Mesothelial cell of epicardium (in vitro differentiated cells): ENCODE results near the gene ACVRL1. TPM values are rescaled to one million over a fixed set of nuclear protein-coding genes. Genes with fewer than 3 reads are reported as not detected.
"Not testable (repeated sequence)": the region's sequence is repeated elsewhere in the genome, so short reads cannot be mapped to it uniquely, and the experiment has no call there.

Experiments used
- DNase-seq, 2 experiments: peaks; one replicate each; pipeline ENCODE4 v3.0.0; 2021; ENCODE audit warnings: low spot score in 2 of 2; ENCODE audit not compliant: unreplicated experiment in 2 of 2
- H3K27ac Mint-ChIP-seq: 2 replicates; pipeline ENCODE4 v1.8.0; 2021; ENCODE audit warnings: mixed read lengths
- H3K27me3 Mint-ChIP-seq: 2 replicates; pipeline ENCODE4 v1.8.0; 2021; ENCODE audit warnings: low read depth, mixed read lengths
- H3K36me3 Mint-ChIP-seq: 2 replicates; pipeline ENCODE4 v1.8.0; 2021; ENCODE audit warnings: mixed read lengths
- H3K4me1 Mint-ChIP-seq: 2 replicates; pipeline ENCODE4 v1.8.0; 2021; ENCODE audit warnings: mixed read lengths
- H3K4me3 Mint-ChIP-seq: 2 replicates; pipeline ENCODE4 v1.8.0; 2021; ENCODE audit warnings: mild to moderate bottlenecking, moderate library complexity, mixed read lengths
- H3K9me3 Mint-ChIP-seq: 2 replicates; pipeline ENCODE4 v1.8.0; 2021; ENCODE audit warnings: mixed read lengths
- total RNA-seq: library from RNA; stranded (reverse); gene quantifications from 3 replicates; pipeline ENCODE4 v1.2.1, GENCODE V29; 2021
- TF ChIP-seq, protein P1 (sequence below): fragments of 200-600 bp; sonication (generic); IDR thresholded peaks from one replicate; pipeline ENCODE4 v1.5.0; 2021; ENCODE audit warnings: antibody characterized with exemption; ENCODE audit not compliant: unreplicated experiment

The ACVRL1 gene
- total RNA-seq, 1 donor from 2014 or later, result not detected

DNA sequence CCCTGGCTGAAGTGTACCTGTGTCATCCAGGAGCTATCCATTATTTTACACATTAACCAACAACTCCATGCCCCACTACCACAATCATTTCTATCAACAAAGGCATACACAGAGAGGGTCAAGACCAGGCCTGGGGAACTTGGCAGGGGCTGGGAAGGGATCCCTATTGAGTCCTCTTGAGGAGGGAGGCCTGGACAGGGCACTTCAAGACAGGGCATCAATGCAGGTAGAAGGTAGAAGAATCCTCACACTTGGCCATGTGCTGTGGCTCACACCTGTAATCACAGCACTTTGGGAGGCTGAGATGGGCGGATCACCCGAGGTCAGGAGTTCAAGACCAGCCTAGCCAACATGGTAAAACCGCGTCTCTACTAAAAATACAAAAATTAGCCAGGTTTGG, 32.8 kb upstream of the ACVRL1 start:
- Mint-ChIP-seq H3K27ac (no peak overlapping the region), H3K4me3 (no peak overlapping the region), H3K27me3 (peaks cover 6% of the 10 kb centered on the region), H3K36me3 (no peaks in the 10 kb centered on the region), H3K9me3 (no peaks in the 10 kb centered on the region), H3K4me1 (peaks cover 34% of the 10 kb centered on the region)
- DNase-seq, result no peak
- TF ChIP-seq, protein P1, sequence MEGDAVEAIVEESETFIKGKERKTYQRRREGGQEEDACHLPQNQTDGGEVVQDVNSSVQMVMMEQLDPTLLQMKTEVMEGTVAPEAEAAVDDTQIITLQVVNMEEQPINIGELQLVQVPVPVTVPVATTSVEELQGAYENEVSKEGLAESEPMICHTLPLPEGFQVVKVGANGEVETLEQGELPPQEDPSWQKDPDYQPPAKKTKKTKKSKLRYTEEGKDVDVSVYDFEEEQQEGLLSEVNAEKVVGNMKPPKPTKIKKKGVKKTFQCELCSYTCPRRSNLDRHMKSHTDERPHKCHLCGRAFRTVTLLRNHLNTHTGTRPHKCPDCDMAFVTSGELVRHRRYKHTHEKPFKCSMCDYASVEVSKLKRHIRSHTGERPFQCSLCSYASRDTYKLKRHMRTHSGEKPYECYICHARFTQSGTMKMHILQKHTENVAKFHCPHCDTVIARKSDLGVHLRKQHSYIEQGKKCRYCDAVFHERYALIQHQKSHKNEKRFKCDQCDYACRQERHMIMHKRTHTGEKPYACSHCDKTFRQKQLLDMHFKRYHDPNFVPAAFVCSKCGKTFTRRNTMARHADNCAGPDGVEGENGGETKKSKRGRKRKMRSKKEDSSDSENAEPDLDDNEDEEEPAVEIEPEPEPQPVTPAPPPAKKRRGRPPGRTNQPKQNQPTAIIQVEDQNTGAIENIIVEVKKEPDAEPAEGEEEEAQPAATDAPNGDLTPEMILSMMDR, result no peak

DNA sequence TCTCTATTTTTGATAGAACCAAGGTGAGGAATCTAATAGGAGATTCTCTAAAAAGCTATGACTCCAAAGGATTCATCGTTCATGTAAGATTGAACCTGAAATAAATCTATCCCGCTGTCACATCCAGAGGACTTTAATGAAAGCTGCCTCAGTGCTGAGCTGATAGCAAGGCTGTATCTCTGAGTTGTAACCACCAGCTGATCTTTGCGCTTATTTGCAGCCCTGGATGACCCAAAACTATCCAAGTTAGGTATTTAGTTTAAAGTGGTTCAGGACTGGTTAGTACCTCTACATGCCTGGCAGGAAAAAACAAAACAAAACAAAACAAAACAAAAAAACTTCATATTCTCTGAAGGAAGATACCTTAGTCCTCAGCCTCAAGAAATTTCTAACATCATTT, 28.2 kb upstream of the ACVRL1 start:
- no peaks in the 10 kb centered on the region for H3K36me3 Mint-ChIP-seq
- no peak overlapping the region for H3K4me3 Mint-ChIP-seq
- H3K9me3 Mint-ChIP-seq, result no peaks in the 10 kb centered on the region
- peaks cover 3% of the 10 kb centered on the region for H3K4me1 Mint-ChIP-seq
- H3K27ac Mint-ChIP-seq, result no peak overlapping the region
- TF ChIP-seq, protein P1, result no peak
- no peaks in the 10 kb centered on the region for H3K27me3 Mint-ChIP-seq
- DNase-seq, result no peak

DNA sequence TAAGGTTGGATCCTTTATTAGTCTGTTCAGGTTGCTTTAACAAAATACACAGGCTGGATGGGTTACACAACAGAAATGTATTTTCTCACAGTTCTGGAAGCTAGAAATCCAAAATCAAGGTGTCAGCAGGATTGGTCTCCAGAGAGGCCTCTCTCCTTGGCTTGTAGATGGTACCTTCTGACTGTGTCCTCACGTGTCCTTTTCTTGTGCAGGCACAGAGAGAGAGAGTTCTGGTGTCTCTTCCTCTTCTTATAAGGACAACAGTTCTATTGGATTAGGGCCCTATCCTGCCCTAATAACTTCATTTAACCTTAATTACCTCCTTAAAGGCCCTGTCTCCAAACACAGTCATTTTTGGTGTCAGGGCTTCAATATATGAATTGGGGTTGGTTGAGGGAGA, 24.0 kb upstream of the ACVRL1 start:
- no peaks in the 10 kb centered on the region for H3K9me3 Mint-ChIP-seq
- H3K36me3 Mint-ChIP-seq, result no peaks in the 10 kb centered on the region
- H3K4me3 Mint-ChIP-seq, result no peak overlapping the region
- H3K27me3 Mint-ChIP-seq, result peaks cover 5% of the 10 kb centered on the region
- no peak overlapping the region for H3K27ac Mint-ChIP-seq
- no peak for DNase-seq
- TF ChIP-seq, protein P1, result no peak
- peaks cover 11% of the 10 kb centered on the region for H3K4me1 Mint-ChIP-seq

- TF ChIP-seq, protein P1, result no peak
- no peak overlapping the region for H3K27ac Mint-ChIP-seq
- no peak overlapping the region for H3K4me3 Mint-ChIP-seq
- DNase-seq, result no peak
- H3K9me3 Mint-ChIP-seq, result no peaks in the 10 kb centered on the region
- peaks cover 6% of the 10 kb centered on the region for H3K27me3 Mint-ChIP-seq
- H3K36me3 Mint-ChIP-seq, result no peaks in the 10 kb centered on the region
- peaks cover 12% of the 10 kb centered on the region for H3K4me1 Mint-ChIP-seq
These were observed 23.2 kb upstream of the ACVRL1 start for GRCh38 chr12:51883998-51884675.

- H3K4me1 Mint-ChIP-seq, result peaks cover 12% of the 10 kb centered on the region
- H3K36me3 Mint-ChIP-seq, result no peaks in the 10 kb centered on the region
- no peak for DNase-seq
- peaks cover 6% of the 10 kb centered on the region for H3K27me3 Mint-ChIP-seq
- H3K9me3 Mint-ChIP-seq, result no peaks in the 10 kb centered on the region
- H3K4me3 Mint-ChIP-seq, result no peak overlapping the region
- no peak overlapping the region for H3K27ac Mint-ChIP-seq
- TF ChIP-seq, protein P1, result no peak
These were observed 22.6 kb upstream of the ACVRL1 start for GRCh38 chr12:51884676-51885229.

- not testable (repeated sequence) for DNase-seq, H3K4me3 Mint-ChIP-seq, H3K9me3 Mint-ChIP-seq
These were observed 21.8 kb upstream of the ACVRL1 start for GRCh38 chr12:51885294-51886020.

More at GRCh38 chr12:51885294-51886020, 21.8 kb upstream of the ACVRL1 start:
- not testable (repeated sequence) for H3K27ac Mint-ChIP-seq, H3K36me3 Mint-ChIP-seq, H3K27me3 Mint-ChIP-seq
- peaks cover 12% of the 10 kb centered on the region for H3K4me1 Mint-ChIP-seq
